GM18498 (cell line): ENCODE data around the gene METTL27.
"Not testable (repeated sequence)": the region's sequence is repeated elsewhere in the genome, so short reads cannot be mapped to it uniquely, and the experiment has no call there.

ENCODE experiments used
- ATAC-seq: cut with Tn5 transposase; IDR thresholded peaks from one replicate; pipeline ENCODE4 v1.9.1; 2021; ENCODE audit warnings: mild to moderate bottlenecking, moderate library complexity; ENCODE audit not compliant: unreplicated experiment

Gene METTL27, protein sequence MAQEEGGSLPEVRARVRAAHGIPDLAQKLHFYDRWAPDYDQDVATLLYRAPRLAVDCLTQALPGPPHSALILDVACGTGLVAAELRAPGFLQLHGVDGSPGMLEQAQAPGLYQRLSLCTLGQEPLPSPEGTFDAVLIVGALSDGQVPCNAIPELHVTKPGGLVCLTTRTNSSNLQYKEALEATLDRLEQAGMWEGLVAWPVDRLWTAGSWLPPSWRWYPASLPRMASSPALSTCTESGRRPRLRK

GRCh38 chr7:73842067-73842976 lies at the start of gene METTL27:
Gene METTL27, minus strand, starts transcription at chr7:73842516. Its CDS starts 376 bp downstream, at chr7:73842140.
- ATAC-seq: peak; percentile 93

DNA sequence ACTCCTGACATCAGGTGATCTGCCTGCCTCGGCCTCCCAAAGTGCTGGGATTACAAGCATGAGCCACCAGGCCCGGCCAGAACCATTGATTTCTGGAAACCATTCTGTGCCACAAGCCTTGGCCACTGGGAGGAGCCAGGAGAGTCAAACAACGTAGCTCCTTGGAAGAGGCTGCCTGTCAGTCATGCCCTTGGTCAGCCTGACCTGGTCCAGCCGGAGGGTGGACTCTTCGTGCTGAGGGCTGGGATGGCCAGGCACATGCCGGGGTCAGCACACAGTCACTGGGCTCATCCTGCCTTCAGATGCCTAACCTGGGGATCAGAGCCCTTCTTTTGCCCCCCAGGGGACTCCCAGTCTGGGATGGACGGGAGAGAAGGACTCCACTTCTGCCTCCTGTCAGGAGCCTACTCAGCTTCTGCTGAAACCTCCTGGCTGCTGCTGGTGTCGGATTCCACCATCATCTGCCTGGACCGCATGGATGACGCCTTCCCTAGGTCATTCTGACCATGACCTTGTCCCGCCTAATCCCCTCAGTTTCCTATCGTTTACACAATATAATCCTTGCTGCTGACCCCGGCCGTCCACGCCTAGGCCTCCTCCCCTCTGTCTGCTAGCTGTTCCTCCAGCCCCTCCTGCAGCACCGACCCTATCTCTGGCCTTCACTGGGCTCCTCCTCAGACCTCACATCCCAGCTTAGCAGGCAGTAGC lies 49.0 kb upstream of the METTL27 start:
- no peak for ATAC-seq

DNA sequence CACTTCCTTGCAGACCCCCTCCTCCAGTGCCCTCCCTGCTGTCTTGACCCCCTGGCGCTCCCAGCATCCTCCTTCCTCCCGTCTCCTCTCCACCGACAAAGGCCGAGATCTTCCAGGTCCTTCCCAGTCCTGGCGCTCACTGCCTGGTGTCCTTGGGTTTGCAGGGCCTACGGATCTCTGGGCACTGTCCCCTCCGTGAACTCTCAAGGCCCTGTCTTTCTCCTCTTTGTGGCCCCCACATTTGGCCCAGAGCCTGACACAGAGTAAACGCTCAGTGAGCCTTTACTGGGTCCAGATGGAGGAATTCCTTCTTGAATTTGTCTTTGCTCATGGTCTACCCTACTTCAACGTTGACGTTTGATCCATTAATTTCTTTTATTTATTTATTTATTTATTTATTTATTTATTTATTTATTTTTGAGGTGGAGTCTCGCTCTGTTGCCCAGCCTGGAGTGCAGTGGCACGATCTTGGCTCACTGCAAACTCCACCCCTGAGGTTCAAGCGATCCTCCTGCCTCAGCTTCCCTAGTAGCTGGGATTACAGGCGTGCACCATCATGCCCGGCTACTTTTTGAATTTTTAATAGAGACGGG lies 48.3 kb upstream of the METTL27 start:
- ATAC-seq: no peak

DNA sequence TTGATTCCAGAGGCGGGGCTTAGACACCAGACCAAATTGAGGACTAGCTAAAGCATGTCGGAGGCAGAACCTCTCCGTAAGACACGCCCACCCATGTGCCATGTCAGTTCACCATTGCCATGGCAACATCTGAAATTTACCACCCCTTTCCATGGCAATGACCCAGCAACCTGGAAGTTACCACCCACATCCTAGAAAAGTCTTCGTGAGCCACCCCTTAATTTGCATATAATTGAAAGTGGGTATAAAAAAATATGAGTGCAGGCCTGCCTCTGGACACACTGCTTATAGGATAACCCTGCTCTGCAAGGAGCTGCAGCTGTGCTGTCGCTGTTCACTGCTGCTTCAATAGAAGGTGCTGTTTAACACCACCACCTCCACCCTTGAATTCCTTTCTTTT lies 46.6 kb upstream of the METTL27 start:
- no peak for ATAC-seq

DNA sequence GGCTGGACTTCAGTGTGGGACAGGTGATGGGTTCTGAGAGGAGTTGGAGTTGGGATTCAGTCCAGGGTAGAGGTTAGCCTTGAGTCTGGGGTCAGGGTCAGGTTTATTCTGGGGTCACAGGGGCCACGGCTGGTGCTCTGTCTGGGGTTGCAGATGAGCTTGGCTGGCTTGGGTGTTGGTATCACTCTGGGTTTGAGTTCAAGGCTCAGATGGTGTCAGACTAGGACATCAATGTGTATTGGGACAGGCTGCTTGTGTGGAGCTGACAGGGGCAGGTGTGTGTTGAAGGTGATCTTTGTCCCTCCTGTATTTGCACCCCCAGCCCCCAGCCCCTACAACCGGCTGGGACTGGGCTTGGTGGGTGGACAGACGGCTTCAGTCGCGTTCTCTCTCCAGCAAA lies 45.4 kb upstream of the METTL27 start:
- no peak for ATAC-seq

DNA sequence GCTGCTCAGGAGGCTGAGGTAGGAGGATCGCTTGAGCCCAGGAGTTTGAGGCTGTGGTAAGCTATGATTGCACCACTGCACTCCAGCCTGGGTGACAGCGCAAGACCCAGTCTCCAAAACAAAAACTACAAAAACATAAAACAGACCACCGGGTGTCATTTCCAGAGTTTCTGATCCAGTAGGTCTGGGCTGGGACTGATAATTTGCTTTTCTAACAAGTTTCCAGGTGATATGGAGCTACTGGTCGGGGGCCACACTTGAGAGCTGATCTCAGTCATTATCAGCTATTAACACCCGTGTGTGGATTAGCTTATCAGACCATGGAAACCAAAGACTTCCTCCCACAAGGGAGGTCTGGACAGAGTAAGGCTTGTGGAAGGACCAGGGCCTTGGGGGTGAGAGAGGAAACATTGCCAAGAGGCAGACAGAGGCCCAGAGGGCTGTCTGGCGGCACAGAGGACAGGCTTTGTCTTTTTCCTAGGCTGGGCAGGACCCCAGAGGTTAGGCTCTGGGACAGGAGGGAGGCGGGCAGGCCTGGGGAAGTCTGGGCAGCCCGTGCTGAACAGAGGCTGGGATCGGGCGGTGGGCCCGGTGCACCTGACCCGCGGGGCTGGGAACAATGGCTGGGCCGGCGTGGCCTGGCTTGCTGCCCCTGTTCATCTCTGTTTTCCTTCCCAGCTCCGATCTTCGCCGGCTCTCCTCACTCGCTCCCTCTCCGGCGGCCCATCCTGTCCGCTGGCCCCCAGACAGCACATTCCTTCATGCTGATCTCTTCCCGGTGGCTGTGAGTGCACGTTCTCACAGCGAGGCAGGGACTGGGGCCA lies 43.9 kb upstream of the METTL27 start:
- no peak for ATAC-seq

- no peak for ATAC-seq
Observed at GRCh38 chr7:73885433-73885974, 43.2 kb upstream of the METTL27 start.

GRCh38 chr7:73884867-73885422 lies 42.6 kb upstream of the METTL27 start:
- ATAC-seq: not testable (repeated sequence)

DNA sequence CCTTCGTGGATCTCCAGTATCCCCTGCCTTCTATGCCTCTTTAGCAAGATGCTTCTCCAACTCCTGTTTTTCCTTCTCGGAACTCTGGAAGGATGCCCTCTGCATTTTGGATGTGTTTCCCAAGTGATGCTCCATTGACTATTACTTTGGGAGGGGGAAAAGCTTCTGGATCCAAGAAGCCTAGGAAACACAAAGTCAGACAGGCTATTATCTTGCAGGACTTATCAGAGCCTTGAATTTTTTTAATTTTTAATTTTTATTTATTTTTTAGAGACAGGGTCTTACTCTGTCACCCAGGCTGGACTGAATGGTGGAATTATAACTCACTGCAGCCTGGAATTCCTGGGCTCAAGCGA lies 39.7 kb upstream of the METTL27 start:
- no peak for ATAC-seq

DNA sequence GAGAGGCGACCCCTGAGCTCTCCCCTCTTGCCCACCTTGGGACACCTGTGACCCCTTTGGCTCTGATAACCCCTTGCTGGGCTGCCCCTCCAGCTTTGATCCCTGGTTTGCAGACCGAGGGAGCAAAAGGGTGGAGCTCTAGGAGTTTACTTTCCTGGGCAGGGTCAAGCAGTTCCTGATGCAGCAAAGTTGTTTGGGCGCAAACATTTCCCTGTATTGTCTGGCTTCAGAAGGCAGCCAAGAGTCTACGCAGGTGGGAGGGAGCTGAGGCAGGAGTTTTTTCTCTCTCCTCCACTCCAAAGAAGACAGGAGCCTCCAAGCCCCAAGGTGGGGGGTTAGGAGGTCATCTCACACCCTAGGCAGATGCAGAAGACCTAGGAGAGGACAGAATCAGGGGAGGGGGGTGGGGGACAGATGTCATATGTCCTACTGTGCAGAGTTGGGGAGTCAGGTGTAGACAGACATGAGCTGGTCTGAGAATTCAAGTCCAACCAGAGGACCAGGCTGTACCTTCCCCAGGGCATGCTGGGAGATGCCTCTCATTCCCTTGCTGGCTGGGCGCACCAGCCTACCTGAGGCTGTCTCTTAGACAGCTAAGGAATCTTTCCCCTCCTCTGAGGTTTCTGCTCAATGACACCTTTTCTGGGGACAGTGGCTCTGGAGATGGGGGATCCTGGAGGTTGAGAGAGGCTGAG lies 39.2 kb upstream of the METTL27 start:
- no peak for ATAC-seq

DNA sequence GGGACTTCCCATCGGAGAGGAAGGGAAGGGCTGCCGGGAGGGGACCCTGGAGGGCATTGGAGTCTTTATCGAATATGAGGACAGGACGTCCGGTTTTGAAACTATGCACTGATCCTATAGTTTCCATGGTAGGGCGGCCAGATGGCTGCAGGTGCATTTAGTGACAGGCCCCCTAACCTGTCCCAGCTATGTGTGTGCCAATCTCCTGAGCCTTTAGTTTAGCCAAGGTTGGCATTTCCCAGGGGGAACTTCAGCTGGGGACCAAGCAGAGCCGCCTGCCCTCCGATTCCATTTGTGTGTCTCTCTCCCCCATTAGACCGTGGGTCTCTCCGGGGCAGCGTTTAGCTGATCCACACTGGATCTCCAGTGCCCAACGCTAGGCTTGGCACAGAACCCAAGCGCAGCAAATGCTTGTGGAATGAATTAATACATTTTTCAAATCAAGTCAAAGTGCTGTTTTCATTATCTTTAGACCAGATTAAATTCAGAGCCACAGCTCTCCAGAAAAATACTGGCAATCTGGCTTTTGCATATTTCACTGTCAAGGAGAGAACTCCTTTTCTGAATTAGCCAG lies 38.5 kb upstream of the METTL27 start:
- no peak for ATAC-seq

GRCh38 chr7:73879977-73880681 lies 37.8 kb upstream of the METTL27 start:
- no peak for ATAC-seq

DNA sequence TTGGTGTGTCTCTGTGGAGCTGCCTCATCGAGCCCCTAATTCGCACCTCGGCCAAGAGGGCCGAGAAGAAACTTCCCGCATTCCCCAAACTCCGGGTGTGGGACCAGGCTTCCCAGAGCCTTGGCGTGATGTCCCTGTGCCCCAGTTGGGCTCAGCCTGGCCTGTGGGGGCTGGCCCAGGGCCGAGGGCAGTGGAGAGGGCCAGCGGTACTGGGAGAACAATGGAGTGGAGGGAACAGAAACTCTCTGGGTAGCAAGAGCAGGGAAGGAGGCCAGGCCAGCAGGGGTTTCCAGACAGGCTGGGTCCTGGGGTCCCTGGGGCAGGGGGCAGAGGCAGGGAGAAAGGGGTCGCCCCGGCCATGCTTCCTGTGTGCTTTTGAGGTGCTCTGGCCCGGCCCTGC lies 34.7 kb upstream of the METTL27 start:
- ATAC-seq: no peak

- no peak for ATAC-seq
Observed at GRCh38 chr7:73876361-73876760, 34.0 kb upstream of the METTL27 start.

- no peak for ATAC-seq
Observed at GRCh38 chr7:73872056-73872908, 30.0 kb upstream of the METTL27 start.

DNA sequence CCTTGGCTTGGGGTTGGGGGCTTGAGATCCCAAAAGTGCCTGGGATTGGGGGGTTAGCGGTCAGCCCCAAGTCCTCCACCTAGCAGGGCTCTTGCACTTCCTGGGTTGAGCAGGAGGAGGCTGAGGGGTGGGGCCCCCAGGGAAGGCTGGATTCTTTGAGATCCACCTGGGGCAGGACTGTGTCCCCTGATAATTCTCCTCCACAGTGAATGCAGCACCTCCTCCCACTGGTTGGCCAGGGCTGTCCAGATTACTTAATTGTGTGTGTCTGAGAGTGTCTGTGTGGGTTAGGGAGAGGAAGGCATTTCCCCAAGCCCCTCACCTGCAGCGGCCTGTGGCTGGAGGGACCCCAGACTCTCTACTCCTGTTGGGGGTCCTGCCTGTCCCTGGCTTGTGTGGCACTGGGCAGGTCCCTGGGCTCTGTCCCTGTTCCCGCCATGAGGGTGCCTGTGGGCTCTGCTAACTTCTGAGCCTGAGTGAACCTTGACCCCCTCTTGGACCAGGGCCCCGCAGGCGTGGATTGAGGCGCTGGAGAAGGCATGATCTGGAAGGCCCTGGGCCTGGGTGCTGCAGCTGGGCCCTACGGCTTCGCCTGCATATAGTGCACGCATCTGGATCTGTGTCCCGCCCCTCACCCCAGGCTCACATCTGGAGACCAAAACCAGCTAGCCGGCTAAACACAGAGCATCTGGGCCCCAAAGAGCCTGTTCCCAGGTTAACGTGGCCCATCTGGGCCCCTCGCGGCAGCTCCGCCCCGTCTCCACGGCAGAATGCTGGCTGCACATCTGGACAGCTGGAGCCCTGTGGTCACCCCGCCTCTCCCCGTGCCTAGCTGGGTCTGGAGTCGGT lies 29.1 kb upstream of the METTL27 start:
- ATAC-seq: no peak
